GM19372 (cell line): ENCODE results near the gene KLRC2.
"Not testable (repeated sequence)": the region's sequence is repeated elsewhere in the genome, so short reads cannot be mapped to it uniquely, and the experiment has no call there.

ENCODE experiments used
- ATAC-seq: cut with Tn5 transposase; IDR thresholded peaks from one replicate; pipeline ENCODE4 v1.9.1; 2021; ENCODE audit warnings: mild to moderate bottlenecking, low read depth, moderate library complexity; ENCODE audit not compliant: unreplicated experiment

Gene KLRC2

DNA sequence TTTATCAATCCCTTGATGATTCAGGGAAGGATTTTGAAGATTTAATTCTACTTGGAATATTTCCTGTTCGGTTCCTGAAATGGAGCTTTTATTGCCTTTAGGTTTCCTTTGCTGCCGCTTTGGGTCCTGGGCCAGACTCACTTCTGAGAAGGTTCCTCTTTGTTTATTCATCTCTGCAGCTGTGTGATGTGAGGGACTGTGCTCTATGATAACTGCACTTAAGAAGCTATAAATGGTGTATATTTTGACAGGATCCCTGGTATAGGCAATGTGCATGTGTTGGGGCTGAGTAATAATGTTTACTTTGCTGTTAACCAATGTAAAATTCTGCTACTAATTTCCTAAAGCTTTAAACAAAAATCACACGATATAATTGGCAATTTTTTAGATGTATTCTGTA is at the start of gene KLRC2:
KLRC2 (minus strand) TSS at position 195 of the 400 bp plus-strand sequence; CDS start at position 171, 24 bp downstream.
- not testable (repeated sequence) for ATAC-seq

DNA sequence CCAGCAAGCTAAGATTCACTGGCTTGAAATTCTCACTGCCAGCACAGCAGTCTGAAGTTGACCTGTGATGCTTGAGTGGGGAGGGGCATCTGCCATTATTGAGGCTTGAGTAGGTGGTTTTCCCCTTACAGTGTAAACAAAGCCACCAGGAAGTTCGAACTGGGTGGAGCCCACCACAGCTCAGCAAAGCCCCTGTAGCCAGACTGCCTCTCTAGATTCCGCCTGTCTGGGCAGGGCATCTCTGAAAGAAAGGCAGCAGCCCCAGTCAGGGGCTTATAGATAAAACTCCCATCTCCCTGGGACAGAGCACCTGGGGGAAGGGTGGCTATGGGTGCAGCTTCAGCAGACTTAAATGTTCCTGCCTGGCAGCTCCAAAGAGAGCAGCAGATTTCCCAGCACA is 46.1 kb upstream of the KLRC2 start:
- ATAC-seq, result not testable (repeated sequence)

DNA sequence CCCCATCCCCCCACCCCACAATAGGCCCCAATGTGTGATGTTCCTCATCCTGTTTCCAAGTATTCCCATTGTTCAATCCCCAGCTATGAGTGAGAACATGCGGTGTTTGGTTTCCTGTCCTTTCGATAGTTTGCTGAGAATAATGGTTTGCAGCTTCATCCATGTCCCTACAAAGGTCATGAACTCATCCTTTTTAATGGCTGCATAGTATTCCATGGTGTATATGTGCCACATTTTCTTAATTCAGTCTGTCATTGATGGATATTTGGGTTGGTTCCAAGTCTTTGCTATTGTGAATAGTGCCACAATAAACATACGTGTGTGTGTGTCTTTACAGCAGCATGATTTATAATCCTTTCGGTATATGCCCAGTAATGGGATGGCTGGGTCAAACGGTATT is 37.0 kb upstream of the KLRC2 start:
- not testable (repeated sequence) for ATAC-seq

DNA sequence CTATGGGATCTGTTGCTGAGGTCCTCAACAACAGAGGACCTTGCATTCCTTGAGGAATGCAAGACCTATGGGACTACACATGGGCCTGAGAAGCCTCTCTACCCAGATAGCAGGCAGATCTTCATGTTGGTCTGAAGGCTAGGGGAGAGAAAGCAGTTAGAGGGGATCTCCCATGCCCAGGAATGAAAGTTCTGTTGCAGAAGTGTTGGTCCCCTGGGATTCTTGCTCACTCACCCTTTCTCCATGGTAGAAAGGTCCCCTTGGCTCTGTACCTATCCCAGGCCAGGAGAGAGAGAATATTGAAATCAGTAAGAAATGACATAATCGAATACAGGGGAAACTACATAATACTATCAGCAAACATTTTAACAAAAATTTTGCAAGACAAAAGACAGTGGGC is 33.9 kb upstream of the KLRC2 start:
- no peak for ATAC-seq

DNA sequence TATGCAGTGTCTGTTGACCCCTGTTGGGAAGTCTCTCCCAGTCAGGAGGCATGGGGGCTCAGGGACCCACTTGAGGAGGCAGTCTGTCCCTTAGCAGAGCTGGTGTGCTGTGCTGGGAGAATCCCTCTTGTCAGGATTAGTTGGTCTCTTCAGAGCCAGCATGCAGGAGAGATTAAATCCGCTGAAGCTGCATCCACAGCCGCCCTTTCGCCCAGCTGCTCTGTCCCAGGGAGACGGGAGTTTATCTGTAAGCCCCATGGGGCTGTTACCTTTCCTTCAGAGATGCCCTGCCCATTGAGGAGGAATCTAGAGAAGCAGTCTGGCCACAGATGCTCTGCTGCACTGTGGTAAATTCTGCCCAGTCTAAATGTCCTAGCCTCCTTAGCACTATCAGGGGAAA is 30.5 kb upstream of the KLRC2 start:
- no peak for ATAC-seq

GRCh38 chr12:10457760-10458159 is 21.9 kb upstream of the KLRC2 start:
- no peak for ATAC-seq

GRCh38 chr12:10456856-10457255 is 21.0 kb upstream of the KLRC2 start:
- no peak for ATAC-seq

- ATAC-seq, result no peak
These were observed 20.0 kb upstream of the KLRC2 start for GRCh38 chr12:10455766-10456165.

DNA sequence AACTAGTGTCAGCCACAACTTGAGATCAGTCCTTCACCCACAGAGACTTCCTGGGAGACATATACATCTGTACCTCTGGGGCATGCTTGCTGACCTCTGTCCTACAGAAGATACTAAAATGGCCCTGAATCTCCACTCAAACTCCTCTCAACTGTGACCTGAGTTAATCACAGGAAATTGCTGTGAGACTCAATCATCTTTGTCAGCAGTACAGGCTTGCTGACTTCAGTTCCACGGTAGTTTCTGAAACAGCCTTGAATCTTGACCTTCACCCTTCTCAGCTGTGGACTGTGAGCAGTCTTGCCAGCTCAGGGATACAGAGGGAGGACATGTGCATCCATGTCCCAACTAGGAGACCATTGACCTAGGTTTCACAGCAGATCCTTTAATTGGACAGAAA is 18.7 kb upstream of the KLRC2 start:
- no peak for ATAC-seq

- ATAC-seq, result no peak
These were observed 17.3 kb upstream of the KLRC2 start, which contains the start of gene KLRC1 for GRCh38 chr12:10453156-10453555. Gene KLRC1, minus strand, starts transcription at chr12:10453377. Its CDS starts 2,221 bp downstream, at chr12:10451156.

GRCh38 chr12:10448236-10448635 is 12.4 kb upstream of the KLRC2 start:
- ATAC-seq, result no peak

DNA sequence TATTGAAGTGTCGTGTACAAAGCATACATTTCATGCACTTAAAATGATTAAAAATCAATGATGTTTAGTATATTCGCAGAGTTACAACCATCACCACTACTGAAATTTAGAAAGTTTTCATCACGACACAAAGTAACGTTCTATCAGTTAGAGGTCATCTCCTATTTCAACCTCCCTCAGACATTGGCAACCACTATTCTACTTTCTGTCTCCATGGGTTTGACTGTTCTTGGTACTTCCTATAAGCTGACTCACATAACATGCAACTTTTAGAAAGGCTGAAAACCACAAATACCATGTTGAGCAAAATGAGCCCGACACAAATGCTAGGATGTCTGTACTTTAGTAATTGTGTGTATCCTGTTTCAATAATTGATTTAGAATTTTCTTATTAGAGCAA is 10.2 kb upstream of the KLRC2 start:
- ATAC-seq, result not testable (repeated sequence)

- ATAC-seq, result not testable (repeated sequence)
These were observed 5.3 kb upstream of the KLRC2 start for GRCh38 chr12:10441144-10441543.

- not testable (repeated sequence) for ATAC-seq
These were observed 3.9 kb upstream of the KLRC2 start for GRCh38 chr12:10439608-10440274.

DNA sequence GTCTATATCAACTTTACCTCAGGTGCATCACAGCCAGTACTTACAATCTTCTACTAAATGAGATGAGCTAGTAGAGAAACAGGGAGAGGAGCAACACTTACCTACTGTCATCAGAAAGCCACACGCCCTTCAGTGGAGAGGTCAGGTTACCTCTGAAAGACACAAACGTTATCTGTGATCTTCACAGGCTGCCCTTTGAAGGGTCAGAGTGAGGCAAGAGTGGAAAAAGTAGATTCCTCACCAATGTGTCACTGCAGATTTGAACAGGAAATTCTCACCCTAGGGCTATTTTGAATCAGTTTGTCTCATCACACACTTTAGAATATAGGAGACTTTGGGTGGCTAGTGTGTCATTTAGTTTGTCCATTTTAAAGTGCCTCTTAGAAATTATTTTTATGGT is 1.8 kb upstream of the KLRC2 start:
- not testable (repeated sequence) for ATAC-seq

DNA sequence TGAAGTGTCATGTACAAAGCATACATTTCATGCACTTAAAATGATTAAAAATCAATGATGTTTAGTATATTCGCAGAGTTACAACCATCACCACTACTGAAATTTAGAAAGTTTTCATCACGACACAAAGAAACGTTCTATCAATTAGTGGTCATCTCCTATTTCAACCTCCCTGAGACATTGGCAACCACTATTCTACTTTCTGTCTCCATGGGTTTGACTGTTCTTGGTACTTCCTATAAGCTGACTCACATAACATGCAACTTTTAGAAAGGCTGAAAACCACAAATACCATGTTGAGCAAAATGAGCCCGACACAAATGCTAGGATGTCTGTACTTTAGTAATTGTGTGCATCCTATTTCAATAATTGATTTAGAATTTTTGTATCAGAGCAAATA is 5.2 kb downstream of the KLRC2 start:
- not testable (repeated sequence) for ATAC-seq

GRCh38 chr12:10425938-10426337 is 9.9 kb downstream of the KLRC2 start:
- ATAC-seq, result not testable (repeated sequence)

DNA sequence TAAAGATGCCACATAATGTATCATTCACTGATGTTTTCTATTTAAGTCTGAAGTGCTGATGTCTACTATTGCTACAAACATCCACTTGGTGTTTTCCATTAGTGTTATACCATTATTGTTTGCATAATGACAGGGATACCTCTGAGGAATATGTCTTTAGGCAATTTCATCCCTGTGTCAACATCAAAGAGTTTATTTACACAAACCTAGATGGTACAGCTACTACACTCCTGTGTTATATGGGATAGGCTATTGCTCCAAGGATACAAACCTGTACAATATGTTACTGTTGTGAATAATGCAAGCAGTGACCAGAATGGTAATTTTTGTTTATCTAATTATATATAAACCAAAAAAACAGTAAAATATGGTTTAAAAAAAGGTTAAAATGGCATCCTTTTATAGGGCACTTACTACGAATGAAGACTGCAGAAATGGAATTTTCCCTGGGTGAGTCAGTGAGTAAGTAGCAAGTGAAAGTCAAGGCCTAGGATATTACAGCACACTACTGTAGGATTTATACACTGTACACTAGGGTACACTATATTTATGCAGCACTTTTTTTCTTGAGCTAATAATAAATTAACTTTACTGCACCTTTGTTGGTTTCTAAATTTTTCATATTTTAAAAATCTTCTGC is 11.4 kb downstream of the KLRC2 start:
- not testable (repeated sequence) for ATAC-seq

- ATAC-seq, result not testable (repeated sequence)
These were observed 13.7 kb downstream of the KLRC2 start for GRCh38 chr12:10422159-10422558.

- ATAC-seq, result not testable (repeated sequence)
These were observed 15.5 kb downstream of the KLRC2 start, which contains the start of gene KLRC3 for GRCh38 chr12:10420334-10420733. Gene KLRC3, minus strand, starts transcription at chr12:10420595. Its CDS starts 45 bp downstream, at chr12:10420550.

GRCh38 chr12:10409392-10409791 is 26.4 kb downstream of the KLRC2 start, which contains the start of gene KLRC4:
Gene KLRC4, minus strand, starts transcription at chr12:10409757. Its CDS starts 182 bp downstream, at chr12:10409575.
- ATAC-seq, result no peak

GRCh38 chr12:10408842-10409241 is 27.0 kb downstream of the KLRC2 start:
- ATAC-seq, result no peak
